GM12878 (cell line): Measurements from ENCODE around the gene RRH. TPM values are rescaled to one million over a fixed set of nuclear protein-coding genes. Genes with fewer than 3 reads are reported as not detected.

Source experiments
- ATAC-seq: fragments of 200-7000 bp; cut with Tn5 transposase; 3 replicates; pipeline ENCODE4 v1.9.1; 2020; ENCODE audit warnings: mild to moderate bottlenecking, moderate library complexity
- BruUV-seq: library from RNA; stranded (reverse); fragments of 400-500 nt; replicated peaks from 2 replicates; lab custom pipeline; 2021; lab: Mats Ljungman, UMichigan
- CTCF ChIA-PET: fragments of 300-600 bp; sonication (Branson Sonifier 250); formaldehyde crosslinking; extraction: SDS; loops from one replicate; lab custom pipeline; 2021; ENCODE audit warnings: inconsistent platforms; lab: Yijun Ruan, JAX
- POLR2A ChIA-PET: fragments of 350-600 bp; formaldehyde crosslinking; extraction: SDS; loops from one replicate; lab custom pipeline; 2021; ENCODE audit warnings: inconsistent platforms; lab: Charles Lee
- RAD21 ChIA-PET: fragments of 300-600 bp; sonication (Branson Sonifier 250); formaldehyde crosslinking; loops from one replicate; lab custom pipeline; 2023; ENCODE audit warnings: antibody characterized with exemption; ENCODE audit not compliant: unreplicated experiment; lab: Charles Lee
- SMC1A ChIA-PET: fragments of 300-600 bp; sonication (Branson Sonifier 250); formaldehyde crosslinking; loops from one replicate; lab custom pipeline; 2023; ENCODE audit not compliant: unreplicated experiment, uncharacterized antibody; lab: Charles Lee
- DNase-seq: peaks from one replicate; pipeline ENCODE4 v3.0.0-alpha.2; 2011; ENCODE audit warnings: low read depth, low spot score
- FAIRE-seq: peaks from 3 replicates; lab custom pipeline; 2011; peaks lifted over from hg19 to GRCh38; lab: Jason Lieb, UNC
- H2AFZ ChIP-seq: 2 replicates; pipeline ENCODE4 v1.6.0; 2011; ENCODE audit warnings: low read depth, low read length, control low read depth; ENCODE audit not compliant: control insufficient read depth
- H3K27ac ChIP-seq: 2 replicates; pipeline ENCODE4 v1.5.1; 2011; ENCODE audit warnings: control low read depth; ENCODE audit not compliant: control insufficient read depth, insufficient read depth
- H3K27me3 ChIP-seq, 2 experiments: replicated peaks in 1 of 2; 2 replicates each; pipeline versions ENCODE4 v1.6.0 to v1.6.1; 2011; ENCODE audit warnings: low read length in 1 of 2; ENCODE audit not compliant: control insufficient read depth in 2 of 2, insufficient read depth in 2 of 2
- H3K36me3 ChIP-seq, 2 experiments: 2 replicates each; pipeline ENCODE4 v1.5.1; 2011; ENCODE audit warnings: low read length in 1 of 2; ENCODE audit not compliant: control insufficient read depth in 2 of 2, insufficient read depth in 2 of 2
- H3K4me1 ChIP-seq: 2 replicates; pipeline ENCODE4 v1.6.1; 2011; ENCODE audit warnings: mild to moderate bottlenecking, low read length, moderate library complexity, mixed read lengths; ENCODE audit not compliant: control insufficient read depth, insufficient read depth
- H3K4me2 ChIP-seq: 2 replicates; pipeline ENCODE4 v1.6.0; 2011; ENCODE audit warnings: control low read depth; ENCODE audit not compliant: control insufficient read depth, insufficient read depth
- H3K4me3 ChIP-seq: fragments of 200-600 bp; sonication (generic); 2 replicates; pipeline ENCODE4 v1.5.1; 2016
- H3K79me2 ChIP-seq: 2 replicates; pipeline ENCODE4 v1.6.0; 2011; ENCODE audit warnings: low read length; ENCODE audit not compliant: control insufficient read depth, insufficient read depth
- H3K9ac ChIP-seq: 2 replicates; pipeline ENCODE4 v1.8.0; 2011; ENCODE audit warnings: low read length, control low read depth, mixed read lengths; ENCODE audit not compliant: control insufficient read depth, insufficient read depth
- H3K9me3 ChIP-seq: replicated peaks from 3 replicates; pipeline ENCODE4 v1.5.1; 2011; ENCODE audit warnings: mild to moderate bottlenecking, low read length; ENCODE audit not compliant: control insufficient read depth, insufficient read depth
- H4K20me1 ChIP-seq: 2 replicates; pipeline ENCODE4 v1.6.0; 2011; ENCODE audit not compliant: control insufficient read depth, insufficient read depth
- BRCA1 ChIP-seq: IDR thresholded peaks from 2 replicates; pipeline ENCODE4 v1.6.1; 2011; ENCODE audit warnings: low read depth, low read length, improper control_type of control experiment
- DPF2 ChIP-seq: fragments of 450-650 bp; IDR thresholded peaks from 2 replicates; pipeline ENCODE4 v1.6.1; 2017; ENCODE audit warnings: mild to moderate bottlenecking
- FOS ChIP-seq: IDR thresholded peaks from 3 replicates; pipeline ENCODE4 v1.6.1; 2011; ENCODE audit warnings: borderline replicate concordance; ENCODE audit not compliant: insufficient read length; ENCODE audit errors: extremely low read depth
- IKZF1 ChIP-seq: fragments of 450-650 bp; conservative IDR thresholded peaks from 2 replicates; pipeline ENCODE4 v1.6.1; 2017; ENCODE audit warnings: antibody characterized with exemption, mild to moderate bottlenecking
- MTA2 ChIP-seq: fragments of 450-650 bp; IDR thresholded peaks from 2 replicates; pipeline ENCODE4 v1.6.1; 2016; ENCODE audit warnings: low read depth, mild to moderate bottlenecking, moderate library complexity
- NFXL1 ChIP-seq: fragments of 450-650 bp; IDR thresholded peaks from 2 replicates; pipeline ENCODE4 v1.6.1; 2017; ENCODE audit warnings: antibody characterized with exemption, mild to moderate bottlenecking, borderline replicate concordance
- RB1 ChIP-seq: fragments of 450-650 bp; formaldehyde crosslinking; IDR thresholded peaks from 2 replicates; pipeline ENCODE4 v1.6.1; 2017; ENCODE audit warnings: mild to moderate bottlenecking, borderline replicate concordance
- TCF3 ChIP-seq: IDR thresholded peaks from 2 replicates; pipeline ENCODE4 v1.6.1; 2012; ENCODE audit warnings: low read depth, mild to moderate bottlenecking, low read length, borderline replicate concordance; ENCODE audit not compliant: insufficient read depth
- ZNF207 ChIP-seq: fragments of 450-650 bp; IDR thresholded peaks from 2 replicates; pipeline ENCODE4 v1.6.1; 2014; ENCODE audit warnings: antibody characterized with exemption, mild to moderate bottlenecking, borderline replicate concordance
- ZNF274 ChIP-seq: IDR thresholded peaks from one replicate; pipeline ENCODE4 v1.8.0; 2011; ENCODE audit not compliant: insufficient read length, insufficient read depth
- WGBS: methylation state at CpG from one replicate; pipeline ENCODE4 v1.1.6; 2016; ENCODE audit warnings: low lambda C conversion rate; ENCODE audit not compliant: insufficient replicate concordance, insufficient coverage; ENCODE audit errors: missing lambda C conversion rate; 5-methylcytosine and 5-hydroxymethylcytosine counted together
- in situ Hi-C: fragments of 300-500 bp; cut with MboI; formaldehyde crosslinking; loops from 9 replicates; pipeline ENCODE4 v1.14.3; 2018; ENCODE audit warnings: mixed read lengths
- intact Hi-C: fragments of 100-400 bp; cut with micrococcal nuclease; formaldehyde crosslinking; loops from one replicate; pipeline ENCODE4 v1.14.2; 2022; ENCODE audit not compliant: unreplicated experiment
- polyA plus RNA-seq, 11 experiments: library from polyadenylated mRNA; depleted of rRNA in 4 of 11; unstranded in 6 of 11; stranded (reverse) in 5 of 11; fragments of >200 nt; fragmentation: Nextera tagmentation in 4 of 11; fragmentation: Illumina TruSeq in 1 of 11; extraction: Ambion mirVana in 4 of 11; extraction: Trizol in 1 of 11; gene quantifications; 1 replicate in 1 of 11; 2 replicates in 10 of 11; pipeline versions ENCODE4 v1.2.1 to v1.2.3, GENCODE V29; 2011 to 2016; ENCODE audit warnings: inconsistent platforms in 2 of 11, missing spikeins in 2 of 11, low read depth in 1 of 11
- total RNA-seq, 4 experiments: library from RNA; depleted of rRNA in 3 of 4; stranded (reverse); fragments of >200 nt in 3 of 4; fragmentation: Illumina TruSeq in 1 of 4; extraction: Trizol in 1 of 4; gene quantifications; 2 replicates each; pipeline versions ENCODE4 v1.2.1 to v1.2.3, GENCODE V29; 2013 to 2021
- TF ChIP-seq, protein P1 (sequence below): IDR thresholded peaks from 2 replicates; pipeline ENCODE4 v1.6.1; 2012; ENCODE audit warnings: low read depth, low read length, improper control_type of control experiment
- TF ChIP-seq, protein P2 (sequence below): fragments of 450-650 bp; conservative IDR thresholded peaks from 2 replicates; pipeline ENCODE4 v1.6.1; 2017; ENCODE audit warnings: mild to moderate bottlenecking, moderate library complexity

The RRH gene
- total and polyA plus RNA-seq, 10 of the 15 experiments (the other 5 are each of a cell fraction or from before 2014, with no cell fraction given): 0.06 to 0.24 (median 0.12) TPM; not detected in 6

DNA sequence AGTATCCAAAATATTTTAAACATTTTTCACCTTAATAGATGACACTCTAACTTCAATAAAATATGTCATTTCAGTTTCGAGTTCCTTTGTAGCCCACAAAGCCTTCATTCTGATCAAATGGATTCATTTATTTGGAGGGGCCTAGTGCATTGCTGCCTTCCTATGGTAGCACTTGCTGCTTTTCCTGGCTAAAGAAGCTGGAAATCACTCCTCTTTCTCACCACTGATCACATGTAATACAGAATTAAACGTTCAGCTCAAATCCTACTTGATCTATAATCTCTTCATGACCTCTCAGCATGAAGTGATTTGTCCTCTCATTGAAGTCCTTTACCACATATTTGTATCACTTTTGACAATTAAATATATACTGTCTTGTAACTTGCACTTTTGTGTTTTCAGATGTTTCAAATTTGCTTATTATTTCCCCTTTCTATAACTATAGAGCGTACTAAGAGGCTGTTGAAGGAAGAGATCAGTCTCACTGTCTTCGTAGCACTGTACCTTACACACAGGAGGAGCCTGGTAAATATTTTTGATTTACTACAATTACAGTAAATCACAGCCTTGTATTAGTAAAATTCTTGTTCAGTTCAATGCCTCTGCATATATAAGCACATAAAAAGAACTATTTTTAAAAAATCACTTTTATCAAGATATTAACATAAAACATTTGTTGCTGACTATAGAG, 26.5 kb upstream of the RRH start:
- no peak overlapping the region for H2AFZ ChIP-seq
- no peak for FAIRE-seq

More for the DNA sequence above, 26.5 kb upstream of the RRH start:
- H3K79me2 ChIP-seq: no peaks in the 10 kb centered on the region
- DNase-seq (no peak), ATAC-seq (no peak)
- H3K27ac ChIP-seq: no peak overlapping the region
- in situ Hi-C loops (no loop called here), intact Hi-C loops (no loop called here)
- ChIA-PET CTCF (interaction anchor here (0.9 to 2.0 kb wide), 3 partner anchors 100 to 378 kb away, joined by 3 to 5 read pairs (median 4); no protein-coding TSS in a partner anchor), RAD21 (interaction anchor here (1.8 to 2.3 kb wide), 2 partner anchors 71 to 97 kb away, joined by 5 to 6 read pairs; partner anchors contain the start of gene CASP6), POLR2A (interaction anchor here (0.6 kb wide), 1 partner anchor 175 kb away, joined by 3 read pairs; no protein-coding TSS in a partner anchor), SMC1A (interaction anchor here (0.7 to 1.1 kb wide), 4 partner anchors 176 to 374 kb away, joined by 3 to 4 read pairs (median 3); no protein-coding TSS in a partner anchor)
- whole genome bisulfite sequencing: 30% methylated on average over 4 of the region's 4 CpGs
- peaks cover 0 to 2% of the 10 kb centered on the region in 2 experiments; a peak in 1 of 4 replicates for H3K27me3 ChIP-seq
- no peaks in the 10 kb centered on the region for H4K20me1 ChIP-seq
- no peak overlapping the region for H3K4me3 ChIP-seq
- H3K36me3 ChIP-seq: no peaks in the 10 kb centered on the region
- H3K9me3 ChIP-seq: peaks cover 2% of the 10 kb centered on the region; the same call in 1 of the 3 replicates
- no peak overlapping the region for H3K4me2 ChIP-seq
- no peak overlapping the region for H3K9ac ChIP-seq
- H3K4me1 ChIP-seq: no peaks in the 10 kb centered on the region
- TF ChIP-seq, protein P1, sequence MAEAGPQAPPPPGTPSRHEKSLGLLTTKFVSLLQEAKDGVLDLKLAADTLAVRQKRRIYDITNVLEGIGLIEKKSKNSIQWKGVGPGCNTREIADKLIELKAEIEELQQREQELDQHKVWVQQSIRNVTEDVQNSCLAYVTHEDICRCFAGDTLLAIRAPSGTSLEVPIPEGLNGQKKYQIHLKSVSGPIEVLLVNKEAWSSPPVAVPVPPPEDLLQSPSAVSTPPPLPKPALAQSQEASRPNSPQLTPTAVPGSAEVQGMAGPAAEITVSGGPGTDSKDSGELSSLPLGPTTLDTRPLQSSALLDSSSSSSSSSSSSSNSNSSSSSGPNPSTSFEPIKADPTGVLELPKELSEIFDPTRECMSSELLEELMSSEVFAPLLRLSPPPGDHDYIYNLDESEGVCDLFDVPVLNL: no peak
- TF ChIP-seq ZNF207 (no peak), BRCA1 (no peak), TCF3 (no peak), FOS (no peak), NFXL1 (no peak), IKZF1 (no peak), DPF2 (no peak), RB1 (no peak), MTA2 (no peak), ZNF274 (no peak)
- TF ChIP-seq, protein P2, sequence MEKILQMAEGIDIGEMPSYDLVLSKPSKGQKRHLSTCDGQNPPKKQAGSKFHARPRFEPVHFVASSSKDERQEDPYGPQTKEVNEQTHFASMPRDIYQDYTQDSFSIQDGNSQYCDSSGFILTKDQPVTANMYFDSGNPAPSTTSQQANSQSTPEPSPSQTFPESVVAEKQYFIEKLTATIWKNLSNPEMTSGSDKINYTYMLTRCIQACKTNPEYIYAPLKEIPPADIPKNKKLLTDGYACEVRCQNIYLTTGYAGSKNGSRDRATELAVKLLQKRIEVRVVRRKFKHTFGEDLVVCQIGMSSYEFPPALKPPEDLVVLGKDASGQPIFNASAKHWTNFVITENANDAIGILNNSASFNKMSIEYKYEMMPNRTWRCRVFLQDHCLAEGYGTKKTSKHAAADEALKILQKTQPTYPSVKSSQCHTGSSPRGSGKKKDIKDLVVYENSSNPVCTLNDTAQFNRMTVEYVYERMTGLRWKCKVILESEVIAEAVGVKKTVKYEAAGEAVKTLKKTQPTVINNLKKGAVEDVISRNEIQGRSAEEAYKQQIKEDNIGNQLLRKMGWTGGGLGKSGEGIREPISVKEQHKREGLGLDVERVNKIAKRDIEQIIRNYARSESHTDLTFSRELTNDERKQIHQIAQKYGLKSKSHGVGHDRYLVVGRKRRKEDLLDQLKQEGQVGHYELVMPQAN: no peak
- BruUV-seq: no TSS peak
